CD1c-positive myeloid dendritic cell (primary cell): ENCODE results near the gene TMEM198.

Experiments
- DNase-seq: peaks from one replicate; pipeline ENCODE4 v3.0.0-alpha.2; 2016; ENCODE audit errors: extremely low spot score

Gene TMEM198

GRCh38 chr2:219526320-219527075 is 17.3 kb upstream of the TMEM198 start:
- no peak for DNase-seq

- DNase-seq = no peak
Observed at GRCh38 chr2:219527076-219527394, 16.8 kb upstream of the TMEM198 start.

GRCh38 chr2:219527472-219527871 is 16.4 kb upstream of the TMEM198 start:
- DNase-seq = no peak

- DNase-seq = peak; percentile 92
Observed at GRCh38 chr2:219530048-219530963, 13.5 kb upstream of the TMEM198 start.

- no peak for DNase-seq
Observed at GRCh38 chr2:219531639-219532377, 12.0 kb upstream of the TMEM198 start.

- DNase-seq = no peak
Observed at GRCh38 chr2:219532378-219532649, 11.5 kb upstream of the TMEM198 start.

- no peak for DNase-seq
Observed at GRCh38 chr2:219533930-219534661, 9.7 kb upstream of the TMEM198 start.

- no peak for DNase-seq
Observed at GRCh38 chr2:219536425-219536824, 7.4 kb upstream of the TMEM198 start.

- DNase-seq = no peak
Observed at GRCh38 chr2:219536967-219537366, 6.9 kb upstream of the TMEM198 start.

GRCh38 chr2:219537657-219538488 is 6.0 kb upstream of the TMEM198 start:
- no peak for DNase-seq

GRCh38 chr2:219538504-219538951 is 5.3 kb upstream of the TMEM198 start:
- DNase-seq = no peak

GRCh38 chr2:219538956-219539788 is 4.7 kb upstream of the TMEM198 start:
- DNase-seq = no peak

GRCh38 chr2:219539926-219540678 is 3.7 kb upstream of the TMEM198 start:
- no peak for DNase-seq

GRCh38 chr2:219540784-219541504 is 2.9 kb upstream of the TMEM198 start:
- DNase-seq = no peak

GRCh38 chr2:219541611-219542180 is 2.1 kb upstream of the TMEM198 start:
- DNase-seq = peak; percentile 75

- DNase-seq = no peak
Observed at GRCh38 chr2:219542931-219543595, 765 bp upstream of the TMEM198 start.

GRCh38 chr2:219544567-219544966 is 739 bp downstream of the TMEM198 start:
- DNase-seq = no peak
